Esophagus muscularis mucosa (tissue), 4 donors: ENCODE results near the gene NISCH. TPM values are rescaled to one million over a fixed set of nuclear protein-coding genes. Genes with fewer than 3 reads are reported as not detected.
A peak's percentile ranks its signal among the peaks of the same experiment; 100 is the strongest.

Source experiments
- DNase-seq: peaks from one replicate; pipeline ENCODE4 v3.0.0-alpha.2; 2017; ENCODE audit errors: extremely low spot score
- H3K27ac ChIP-seq, 4 donors: fragments of 200-600 bp; sonication (generic); replicated peaks in 1 of 4; 1 replicate in 3 of 4; 2 replicates in 1 of 4; pipeline ENCODE4 v1.5.1; 2016 to 2019; ENCODE audit warnings: mild to moderate bottlenecking in 1 of 4
- H3K27me3 ChIP-seq, 4 donors: fragments of 200-600 bp; sonication (generic); one replicate each; pipeline versions ENCODE4 v1.5.1 to v1.6.0; 2016 to 2019
- H3K36me3 ChIP-seq, 4 donors: fragments of 200-600 bp; sonication (generic); one replicate each; pipeline ENCODE4 v1.5.1; 2016 to 2019
- H3K4me1 ChIP-seq, 4 donors: fragments of 200-600 bp; sonication (generic); one replicate each; pipeline ENCODE4 v1.5.1; 2016 to 2019
- H3K4me3 ChIP-seq, 4 donors: fragments of 200-600 bp; sonication (generic); 1 replicate in 2 of 4; 2 replicates in 2 of 4; pipeline ENCODE4 v1.5.1; 2016 to 2019; ENCODE audit warnings: mild to moderate bottlenecking in 4 of 4, moderate library complexity in 1 of 4
- H3K9me3 ChIP-seq, 4 donors: fragments of 200-600 bp; sonication (generic); 1 replicate in 3 of 4; 2 replicates in 1 of 4; pipeline ENCODE4 v1.5.1; 2016 to 2019
- CTCF ChIP-seq, 3 experiments: fragments of 200-600 bp in 2 of 3; fragments of 450-650 bp in 1 of 3; sonication (generic) in 2 of 3; IDR thresholded peaks; one replicate each; pipeline ENCODE4 v1.5.1; 2017 to 2019; ENCODE audit warnings: antibody characterized with exemption in 3 of 3, mild to moderate bottlenecking in 2 of 3, moderate library complexity in 1 of 3
- EP300 ChIP-seq: sonication (generic); formaldehyde crosslinking; IDR thresholded peaks from one replicate; pipeline ENCODE4 v1.6.1; 2017; ENCODE audit warnings: antibody characterized with exemption
- POLR2A ChIP-seq: fragments of 450-650 bp; IDR thresholded peaks from one replicate; pipeline ENCODE4 v1.6.1; 2017; ENCODE audit warnings: antibody characterized with exemption, moderate library complexity, mild to moderate bottlenecking, low read depth
- POLR2AphosphoS5 ChIP-seq, 2 donors: sonication (generic); formaldehyde crosslinking; IDR thresholded peaks; one replicate each; pipeline ENCODE4 v1.6.1; 2017; ENCODE audit warnings: antibody characterized with exemption in 2 of 2
- WGBS: methylation state at CpG from one replicate; pipeline ENCODE4 v1.1.5; 2018; 5-methylcytosine and 5-hydroxymethylcytosine counted together
- intact Hi-C: fragments of 100-400 bp; cut with DNase I; formaldehyde crosslinking; loops from one replicate; pipeline ENCODE4 v1.15.1; 2023
- total RNA-seq, 4 donors: library from RNA; depleted of rRNA; stranded (reverse); fragments of >200 nt; gene quantifications; one replicate each; pipeline versions ENCODE4 v1.1.0 to v1.2.1, GENCODE V29; 2016

Gene NISCH
- total RNA-seq, 4 donors from 2014 or later: 71.9 to 110 (median 88.0) TPM

- intact Hi-C loops: loop anchor here (5.0 kb wide), 1 partner anchor 47 kb away; the partner anchor contains the start of gene NT5DC2
- Histone ChIP-seq H3K27me3 (no peaks in the 10 kb centered on the region), H3K4me1 (peaks cover 30 to 59% (median 46%) of the 10 kb centered on the region in 4 donors), H3K27ac (peak overlapping the region; percentile 67 to 84 (median 76)), H3K9me3 (no peaks in the 10 kb centered on the region), H3K36me3 (peaks cover 54 to 95% (median 80%) of the 10 kb centered on the region in 4 donors), H3K4me3 (no peak overlapping the region)
- no peak for DNase-seq
- no peak for TF ChIP-seq CTCF (IDR thresholded peaks at IDR 0.05)
- TF ChIP-seq EP300: no peak
- peak in 1 of 2 donors; percentile 62 for TF ChIP-seq POLR2AphosphoS5 (IDR thresholded peaks at IDR 0.05)
- TF ChIP-seq POLR2A: no peak
- 71% methylated on average over 10 of the region's 10 CpGs for WGBS
Measured at GRCh38 chr3:52484680-52485461, 29.5 kb downstream of the NISCH start.

DNA sequence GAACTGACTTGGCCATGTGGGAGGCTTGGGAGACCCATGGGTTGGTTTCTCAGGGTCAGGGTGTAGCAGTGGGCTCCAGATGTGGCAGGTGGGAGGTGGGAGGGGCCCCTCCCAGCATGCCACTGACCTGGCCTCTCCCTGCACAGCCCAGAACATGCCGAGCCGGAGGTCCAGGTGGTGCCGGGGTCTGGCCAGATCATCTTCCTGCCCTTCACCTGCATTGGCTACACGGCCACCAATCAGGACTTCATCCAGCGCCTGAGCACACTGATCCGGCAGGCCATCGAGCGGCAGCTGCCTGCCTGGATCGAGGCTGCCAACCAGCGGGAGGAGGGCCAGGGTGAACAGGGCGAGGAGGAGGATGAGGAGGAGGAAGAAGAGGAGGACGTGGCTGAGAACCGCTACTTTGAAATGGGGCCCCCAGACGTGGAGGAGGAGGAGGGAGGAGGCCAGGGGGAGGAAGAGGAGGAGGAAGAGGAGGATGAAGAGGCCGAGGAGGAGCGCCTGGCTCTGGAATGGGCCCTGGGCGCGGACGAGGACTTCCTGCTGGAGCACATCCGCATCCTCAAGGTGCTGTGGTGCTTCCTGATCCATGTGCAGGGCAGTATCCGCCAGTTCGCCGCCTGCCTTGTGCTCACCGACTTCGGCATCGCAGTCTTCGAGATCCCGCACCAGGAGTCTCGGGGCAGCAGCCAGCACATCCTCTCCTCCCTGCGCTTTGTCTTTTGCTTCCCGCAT, 31.8 kb downstream of the NISCH start:
- peak overlapping the region in 1 of 4 donors; percentile 12 for H3K27ac ChIP-seq
- peaks cover 48 to 72% (median 65%) of the 10 kb centered on the region in 4 donors for H3K4me1 ChIP-seq
- peaks cover 61 to 95% (median 80%) of the 10 kb centered on the region in 4 donors for H3K36me3 ChIP-seq
- intact Hi-C loops: loop anchor here (5.0 kb wide), 1 partner anchor 45 kb away; the partner anchor contains the start of gene NT5DC2
- TF ChIP-seq POLR2AphosphoS5 (IDR thresholded peaks at IDR 0.05): no peak
- no peak for TF ChIP-seq POLR2A
- no peak for TF ChIP-seq EP300
- TF ChIP-seq CTCF (IDR thresholded peaks at IDR 0.05): no peak
- WGBS: 88% methylated on average over 30 of the region's 31 CpGs
- H3K4me3 ChIP-seq: no peak overlapping the region
- no peaks in the 10 kb centered on the region for H3K9me3 ChIP-seq
- no peaks in the 10 kb centered on the region for H3K27me3 ChIP-seq
- no peak for DNase-seq

GRCh38 chr3:52487788-52488691, 32.6 kb downstream of the NISCH start:
- Histone ChIP-seq H3K9me3 (no peaks in the 10 kb centered on the region), H3K27ac (no peak overlapping the region), H3K4me3 (no peak overlapping the region), H3K27me3 (no peaks in the 10 kb centered on the region), H3K4me1 (peaks cover 50 to 72% (median 65%) of the 10 kb centered on the region in 4 donors), H3K36me3 (peaks cover 70 to 95% (median 83%) of the 10 kb centered on the region in 4 donors)
- intact Hi-C loops: loop anchor here (5.0 kb wide), 1 partner anchor 44 kb away; the partner anchor contains the start of gene NT5DC2
- TF ChIP-seq CTCF (IDR thresholded peaks at IDR 0.05) (no peak), POLR2AphosphoS5 (IDR thresholded peaks at IDR 0.05) (no peak), POLR2A (no peak), EP300 (no peak)
- 96% methylated on average over 52 of the region's 59 CpGs for WGBS
- no peak for DNase-seq

DNA sequence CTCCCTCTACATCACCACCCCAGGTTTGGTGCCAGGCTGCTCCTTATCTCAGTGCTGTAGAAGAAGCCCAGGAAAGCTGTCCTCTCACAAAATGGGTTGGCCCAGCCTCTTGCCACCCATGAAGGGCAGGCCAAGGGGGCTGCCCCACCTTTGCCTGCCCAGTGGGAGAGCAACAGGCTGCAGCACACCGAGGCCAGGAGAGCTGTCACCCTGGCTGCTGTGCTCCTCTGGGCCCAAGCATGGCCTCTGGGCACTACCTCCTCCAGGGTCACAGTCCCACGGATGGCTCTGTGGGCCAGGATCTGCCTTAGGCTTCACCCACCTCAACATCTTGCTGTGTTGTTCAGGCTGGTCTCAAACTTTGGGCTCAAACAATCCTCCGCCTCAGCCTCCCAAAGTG, 33.3 kb downstream of the NISCH start:
- peak overlapping the region in 1 of 4 donors; percentile 7 for H3K27ac ChIP-seq
- DNase-seq: no peak
- H3K36me3 ChIP-seq: peaks cover 71 to 95% (median 88%) of the 10 kb centered on the region in 4 donors
- intact Hi-C loops: loop anchor here (5.0 kb wide), 1 partner anchor 44 kb away; the partner anchor contains the start of gene NT5DC2
- WGBS: 100% methylated on average over 1 of the region's 3 CpGs
- no peaks in the 10 kb centered on the region for H3K9me3 ChIP-seq
- peaks cover 45 to 72% (median 65%) of the 10 kb centered on the region in 4 donors for H3K4me1 ChIP-seq
- H3K4me3 ChIP-seq: no peak overlapping the region
- no peaks in the 10 kb centered on the region for H3K27me3 ChIP-seq
- no peak for TF ChIP-seq CTCF (IDR thresholded peaks at IDR 0.05)
- no peak for TF ChIP-seq EP300
- no peak for TF ChIP-seq POLR2AphosphoS5 (IDR thresholded peaks at IDR 0.05)
- no peak for TF ChIP-seq POLR2A
